Liver (tissue), 9 donors: ENCODE data around the gene DYSF. TPM values are rescaled to one million over a fixed set of nuclear protein-coding genes. Genes with fewer than 3 reads are reported as not detected.
A peak's percentile ranks its signal among the peaks of the same experiment; 100 is the strongest.

Experiments
- DNase-seq: peaks from one replicate; pipeline ENCODE4 v3.0.0-alpha.2; 2017; ENCODE audit warnings: low spot score
- H3K27ac ChIP-seq, 2 donors: one replicate each; pipeline ENCODE4 v1.7.0; 2013; ENCODE audit warnings: inconsistent platforms in 2 of 2, low read length in 2 of 2, control low read depth in 1 of 2, low read depth in 1 of 2, mild to moderate bottlenecking in 1 of 2
- H3K27me3 ChIP-seq, 4 donors: one replicate each; pipeline versions ENCODE4 v1.6.1 to v1.7.0; 2013; ENCODE audit warnings: low read length in 3 of 4, inconsistent platforms in 1 of 4, mild to moderate bottlenecking in 1 of 4, moderate library complexity in 1 of 4; ENCODE audit not compliant: control insufficient read depth in 4 of 4, insufficient read depth in 4 of 4
- H3K36me3 ChIP-seq, 4 donors: one replicate each; pipeline versions ENCODE4 v1.6.1 to v1.7.0; 2013; ENCODE audit warnings: low read length in 3 of 4, mild to moderate bottlenecking in 3 of 4, low read depth in 1 of 4, moderate library complexity in 1 of 4; ENCODE audit not compliant: control insufficient read depth in 4 of 4, insufficient read depth in 3 of 4
- H3K4me1 ChIP-seq, 4 donors: one replicate each; pipeline versions ENCODE4 v1.6.1 to v1.7.0; 2013; ENCODE audit warnings: low read length in 3 of 4, mild to moderate bottlenecking in 3 of 4, moderate library complexity in 1 of 4; ENCODE audit not compliant: control insufficient read depth in 4 of 4, insufficient read depth in 4 of 4
- H3K4me3 ChIP-seq, 3 donors: one replicate each; pipeline versions ENCODE4 v1.6.1 to v1.7.0; 2013; ENCODE audit warnings: low read length in 3 of 3, control low read depth in 1 of 3, low read depth in 1 of 3, mild to moderate bottlenecking in 1 of 3
- H3K9ac ChIP-seq, 2 donors: one replicate each; pipeline ENCODE4 v1.7.0; 2013; ENCODE audit warnings: low read length in 2 of 2, mild to moderate bottlenecking in 2 of 2, moderate library complexity in 2 of 2, control low read depth in 1 of 2, low read depth in 1 of 2
- H3K9me3 ChIP-seq, 4 donors: one replicate each; pipeline versions ENCODE4 v1.6.1 to v1.7.0; 2013; ENCODE audit warnings: low read length in 3 of 4; ENCODE audit not compliant: control insufficient read depth in 4 of 4
- ATF3 ChIP-seq: IDR thresholded peaks from 2 replicates; pipeline ENCODE4 v1.6.1; 2016; ENCODE audit warnings: antibody characterized with exemption
- CTCF ChIP-seq: fragments of 150-350 bp; IDR thresholded peaks from 2 replicates; pipeline ENCODE4 v1.5.1; 2017; ENCODE audit warnings: improper control_type of control experiment, low read depth, low read length; ENCODE audit not compliant: missing input control
- FOXA1 ChIP-seq: IDR thresholded peaks from 2 replicates; pipeline ENCODE4 v1.6.1; 2016; ENCODE audit warnings: antibody characterized with exemption
- GABPA ChIP-seq, 2 donors: IDR thresholded peaks in 1 of 2; conservative IDR thresholded peaks in 1 of 2; 2 replicates each; pipeline ENCODE4 v1.6.1; 2016; ENCODE audit warnings: antibody characterized with exemption in 2 of 2, mild to moderate bottlenecking in 1 of 2, moderate library complexity in 1 of 2
- HNF4A ChIP-seq, 2 donors: conservative IDR thresholded peaks; 2 replicates each; pipeline ENCODE4 v1.6.1; 2016; ENCODE audit warnings: antibody characterized with exemption in 2 of 2, mild to moderate bottlenecking in 2 of 2
- HNF4G ChIP-seq: IDR thresholded peaks from 2 replicates; pipeline ENCODE4 v1.6.1; 2016; ENCODE audit warnings: antibody characterized with exemption
- JUND ChIP-seq, 2 donors: IDR thresholded peaks; 2 replicates each; pipeline ENCODE4 v1.6.1; 2016; ENCODE audit warnings: antibody characterized with exemption in 2 of 2
- MAX ChIP-seq: IDR thresholded peaks from 2 replicates; pipeline ENCODE4 v1.6.1; 2016; ENCODE audit warnings: antibody characterized with exemption
- NR2F2 ChIP-seq: IDR thresholded peaks from 2 replicates; pipeline ENCODE4 v1.6.1; 2016; ENCODE audit warnings: antibody characterized with exemption
- RAD21 ChIP-seq, 2 donors: IDR thresholded peaks; 2 replicates each; pipeline ENCODE4 v1.6.1; 2016; ENCODE audit warnings: antibody characterized with exemption in 2 of 2, mild to moderate bottlenecking in 2 of 2
- REST ChIP-seq: IDR thresholded peaks from 2 replicates; pipeline ENCODE4 v1.6.1; 2016; ENCODE audit warnings: antibody characterized with exemption, mild to moderate bottlenecking
- RXRA ChIP-seq, 2 donors: IDR thresholded peaks; 2 replicates each; pipeline ENCODE4 v1.6.1; 2017 to 2018; ENCODE audit warnings: antibody characterized with exemption in 2 of 2, mild to moderate bottlenecking in 1 of 2
- SP1 ChIP-seq: IDR thresholded peaks from 2 replicates; pipeline ENCODE4 v1.6.1; 2018; ENCODE audit warnings: antibody characterized with exemption, mild to moderate bottlenecking
- TAF1 ChIP-seq: conservative IDR thresholded peaks from 2 replicates; pipeline ENCODE4 v1.6.1; 2016; ENCODE audit warnings: antibody characterized with exemption, mild to moderate bottlenecking
- YY1 ChIP-seq: IDR thresholded peaks from 2 replicates; pipeline ENCODE4 v1.6.1; 2016; ENCODE audit warnings: antibody characterized with exemption, mild to moderate bottlenecking
- ZBTB33 ChIP-seq: IDR thresholded peaks from 2 replicates; pipeline ENCODE4 v1.6.1; 2016; ENCODE audit warnings: antibody characterized with exemption
- WGBS: extraction: QIAGEN DNeasy Blood & Tissue Kit; methylation state at CpG from one replicate; pipeline ENCODE4 v1.1.7; 2013; 5-methylcytosine and 5-hydroxymethylcytosine counted together
- polyA plus RNA-seq, 2 donors: library from polyadenylated mRNA; stranded (reverse) in 1 of 2; unstranded in 1 of 2; fragments of 200-250 nt in 1 of 2; fragments of >200 nt in 1 of 2; fragmentation: Nextera tagmentation in 1 of 2; extraction: Ambion mirVana in 1 of 2; gene quantifications; one replicate each; pipeline versions ENCODE4 v1.2.1 to v1.2.3, GENCODE V29; 2013 to 2015
- total RNA-seq, 2 donors: library from RNA; depleted of rRNA; stranded (reverse); fragments of >200 nt; gene quantifications; one replicate each; pipeline ENCODE4 v1.2.3, GENCODE V29; 2014
- donor health status: healthy.
- donor health status: healthy.
- donor health status: healthy.
- donor health status: healthy.
- donor health status: healthy.

Gene DYSF
- total and polyA plus RNA-seq, 4 donors: 8.5 to 20.8 (median 13.6) TPM

GRCh38 chr2:71670430-71670795 lies 217.1 kb downstream of the DYSF start (continued):
- no peak for TF ChIP-seq RXRA (IDR thresholded peaks at IDR 0.05)
- no peak for TF ChIP-seq NR2F2
- TF ChIP-seq RAD21 (IDR thresholded peaks at IDR 0.05): no peak
- TF ChIP-seq HNF4A (conservative IDR thresholded peaks at IDR 0.05): no peak

GRCh38 chr2:71671203-71671854 lies 218.0 kb downstream of the DYSF start:
- WGBS: 82% methylated on average over 6 of the region's 6 CpGs
- no peaks in the 10 kb centered on the region for H3K27me3 ChIP-seq
- no peak overlapping the region for H3K4me3 ChIP-seq
- no peaks in the 10 kb centered on the region for H3K9me3 ChIP-seq
- peaks cover 0 to 3% (median 0%) of the 10 kb centered on the region in 4 donors for H3K4me1 ChIP-seq
- peaks cover 0 to 13% (median 8%) of the 10 kb centered on the region in 4 donors for H3K36me3 ChIP-seq
- TF ChIP-seq ZBTB33 (no peak), ATF3 (no peak), HNF4A (conservative IDR thresholded peaks at IDR 0.05) (no peak), GABPA (IDR thresholded peaks at IDR 0.05 in 1 of 2, conservative IDR thresholded peaks at IDR 0.05 in 1 of 2) (no peak), CTCF (no peak), JUND (IDR thresholded peaks at IDR 0.05) (no peak), MAX (no peak), TAF1 (no peak), YY1 (no peak), SP1 (no peak), HNF4G (no peak), RAD21 (IDR thresholded peaks at IDR 0.05) (no peak), RXRA (IDR thresholded peaks at IDR 0.05) (no peak), REST (no peak), NR2F2 (no peak), FOXA1 (no peak)
- peak; percentile 20 for DNase-seq
- H3K9ac ChIP-seq: no peak overlapping the region
- no peak overlapping the region for H3K27ac ChIP-seq
